Activated T-cell treated with anti-CD3 and anti-CD28 coated beads for 48 hours (primary cell): Measurements from ENCODE around the gene ANKRD23.
"Not testable (repeated sequence)": the region's sequence is repeated elsewhere in the genome, so short reads cannot be mapped to it uniquely, and the experiment has no call there.

Experiments
- DNase-seq: peaks from one replicate; pipeline ENCODE4 v3.0.0-alpha.2; 2020; ENCODE audit warnings: low read depth

ANKRD23 gene

DNA sequence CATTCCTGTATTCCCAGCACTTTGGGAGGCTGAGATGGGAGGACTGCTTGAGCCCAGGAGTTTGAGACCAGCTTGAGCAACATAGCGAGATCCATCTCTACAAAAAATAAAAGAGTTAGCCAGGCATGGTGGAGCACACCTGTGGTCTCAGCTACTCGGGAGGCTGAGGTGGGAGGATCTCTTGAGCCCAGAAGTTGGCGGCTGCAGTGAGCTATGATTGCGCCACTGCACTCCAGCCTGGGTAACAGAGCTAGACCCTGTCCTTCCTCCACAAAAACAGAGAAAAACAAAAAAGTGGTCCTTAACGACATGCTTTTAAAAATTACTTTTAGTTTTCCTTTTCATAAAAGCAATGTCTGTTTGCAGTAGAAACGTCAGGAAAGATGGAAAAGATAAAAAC lies 47.3 kb downstream of the ANKRD23 start:
- not testable (repeated sequence) for DNase-seq

DNA sequence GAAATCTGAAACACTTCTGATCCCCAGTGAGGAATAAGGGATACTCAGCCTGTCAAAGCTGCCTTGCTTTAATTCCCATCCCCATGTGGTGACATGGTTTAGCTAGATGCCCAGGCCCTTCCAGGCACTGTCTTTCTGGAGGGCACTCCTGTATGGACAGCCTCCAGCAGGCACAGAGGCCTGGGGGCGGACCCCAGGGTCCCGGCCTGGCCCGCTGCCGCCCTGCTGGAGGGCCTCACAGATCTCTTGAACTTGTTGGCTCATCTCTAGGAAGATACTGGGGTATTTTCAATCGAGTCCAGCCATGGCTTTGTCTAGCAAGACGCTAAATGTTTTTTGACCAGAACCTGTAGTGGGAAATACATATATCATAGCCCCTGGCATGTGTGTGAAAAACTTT lies 48.7 kb downstream of the ANKRD23 start:
- DNase-seq: no peak

DNA sequence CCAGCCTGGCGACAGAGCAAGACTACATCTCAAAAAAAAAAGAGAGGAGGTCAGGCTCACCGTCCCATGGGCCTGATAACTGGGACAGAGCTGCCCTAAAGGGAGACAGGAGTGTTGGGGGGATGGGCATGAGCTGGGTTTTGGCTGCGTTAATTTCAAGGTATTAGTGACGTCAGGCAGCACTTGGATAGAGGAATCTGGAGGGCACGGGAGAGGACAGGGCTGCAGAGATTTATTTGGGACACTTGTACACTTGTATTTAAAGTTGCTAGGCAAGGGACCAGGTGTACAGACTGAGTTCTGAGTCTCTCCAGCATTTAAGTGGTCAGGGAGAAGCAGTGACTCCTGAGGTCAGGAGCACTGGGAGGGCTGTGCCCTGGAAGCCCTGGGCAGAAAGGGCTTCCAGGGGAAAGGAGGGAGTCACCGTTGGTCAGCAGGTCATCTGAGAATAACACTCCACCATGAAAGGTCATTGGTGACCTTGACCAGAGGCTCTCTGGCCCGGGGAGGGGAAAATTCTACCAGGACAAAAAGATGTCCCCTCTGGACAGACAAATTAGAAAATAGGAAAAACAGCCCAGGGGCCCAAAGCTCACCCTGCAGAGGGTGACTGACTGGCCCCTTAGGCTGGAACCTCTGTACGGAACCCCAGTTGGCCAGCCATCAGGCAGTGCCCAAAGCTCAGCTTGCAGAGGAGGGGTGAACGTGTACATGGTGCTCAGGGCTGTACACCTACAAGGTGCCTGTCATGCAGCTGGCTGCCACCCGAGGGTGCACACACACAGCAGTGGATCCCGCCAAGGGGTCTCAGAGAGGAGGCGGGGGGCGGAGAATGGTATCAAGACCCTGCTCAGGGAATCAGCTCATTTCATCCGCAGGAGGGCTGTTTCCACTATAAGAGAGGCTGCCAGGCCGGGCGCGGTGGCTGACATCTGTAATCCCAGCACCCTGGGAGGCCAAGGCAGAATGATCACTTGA lies 50.8 kb downstream of the ANKRD23 start:
- no peak for DNase-seq

DNA sequence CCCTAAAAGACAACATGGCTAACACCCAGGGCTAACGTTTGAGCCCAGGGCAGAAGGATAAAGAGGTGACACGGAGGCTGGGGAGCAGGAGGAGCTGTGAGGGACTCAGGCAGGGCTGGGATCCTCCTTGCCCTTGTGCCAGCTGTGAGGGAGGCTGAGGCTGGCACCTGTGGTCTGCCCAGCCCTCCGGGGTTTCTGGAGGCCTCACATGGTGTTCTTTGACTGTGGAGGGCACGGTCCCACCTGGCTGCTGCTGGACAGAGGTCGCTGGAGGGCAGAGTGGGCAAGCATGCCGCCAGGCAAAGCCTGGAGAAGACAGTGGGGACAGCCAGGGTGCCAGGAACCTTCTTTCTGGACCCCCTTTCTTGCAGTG lies 54.6 kb downstream of the ANKRD23 start:
- DNase-seq: no peak

DNA sequence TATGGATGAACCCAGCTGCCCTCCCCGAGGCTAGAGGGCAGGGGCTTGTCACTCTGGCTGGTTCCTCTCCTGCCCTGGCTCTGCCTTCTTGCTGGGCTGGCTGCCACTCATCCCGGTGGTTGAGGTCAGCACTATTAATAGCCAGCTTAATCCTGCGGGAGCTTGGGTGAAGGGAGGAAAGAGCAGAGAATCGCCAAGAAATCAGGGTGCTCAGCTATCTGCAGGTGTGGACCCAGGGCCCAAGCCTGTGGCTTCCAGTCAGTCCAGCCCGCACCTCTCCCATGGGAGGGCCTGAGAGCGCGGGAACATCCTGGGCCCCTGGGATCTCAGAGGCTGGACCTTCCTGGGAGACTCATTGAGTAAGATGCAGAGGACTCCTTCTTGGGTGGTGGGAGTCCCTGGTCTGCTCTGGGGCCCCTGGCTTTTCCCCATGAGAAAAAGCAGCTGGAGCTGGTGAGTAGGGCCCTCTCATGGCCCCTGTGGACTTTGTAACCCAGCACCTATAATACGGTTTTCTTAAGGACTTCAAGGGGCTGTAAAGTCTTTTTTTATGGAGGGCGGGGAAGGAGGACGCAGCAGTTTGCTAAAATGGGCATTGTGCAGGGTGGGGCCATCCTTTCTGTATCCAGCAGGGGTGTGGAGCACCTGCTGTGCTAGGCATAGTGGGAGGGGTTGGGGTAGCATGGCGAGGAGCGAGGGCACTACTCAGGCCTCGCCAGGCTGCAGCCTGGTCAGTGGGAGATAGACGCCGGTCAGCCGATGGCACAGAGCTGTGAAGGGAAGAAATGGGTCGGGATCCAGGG lies 55.2 kb downstream of the ANKRD23 start:
- no peak for DNase-seq
